ENCODE data around the gene COL6A5.

Gene COL6A5

GRCh38 chr3:130424837-130425236 lies 79.4 kb downstream of the COL6A5 start:
- no peaks in the 10 kb centered on the region for H3K36me3 ChIP-seq (ENCODE audit: control insufficient read depth, insufficient read depth, low read length)
- H3K27me3 ChIP-seq (ENCODE audit: control insufficient read depth, insufficient read depth, low read length): no peaks in the 10 kb centered on the region
- no peaks in the 10 kb centered on the region for H3K79me2 ChIP-seq
- H3K9me3 ChIP-seq (ENCODE audit: control insufficient read depth, low read length): no peaks in the 10 kb centered on the region
- H3K4me1 ChIP-seq: no peaks in the 10 kb centered on the region
- no peak overlapping the region for H3K4me2 ChIP-seq (ENCODE audit: low read length)
- H3K9ac ChIP-seq: no peak overlapping the region
- H3K4me3 ChIP-seq (ENCODE audit: low read depth, low read length): no peak overlapping the region
- no peak overlapping the region for H2AFZ ChIP-seq
- no peak for TF ChIP-seq CTCF (IDR thresholded peaks at IDR 0.05)
- no peak overlapping the region for H3K27ac ChIP-seq

- no peaks in the 10 kb centered on the region for H3K27me3 ChIP-seq (ENCODE audit: control insufficient read depth, insufficient read depth, low read length)
- no peaks in the 10 kb centered on the region for H3K79me2 ChIP-seq
- H3K4me3 ChIP-seq (ENCODE audit: low read depth, low read length): no peak overlapping the region
- H3K4me2 ChIP-seq (ENCODE audit: low read length): no peak overlapping the region
- TF ChIP-seq CTCF (IDR thresholded peaks at IDR 0.05): no peak
- H3K36me3 ChIP-seq (ENCODE audit: control insufficient read depth, insufficient read depth, low read length): no peaks in the 10 kb centered on the region
- no peak overlapping the region for H3K27ac ChIP-seq
- no peak overlapping the region for H3K9ac ChIP-seq
- no peak overlapping the region for H2AFZ ChIP-seq
- no peaks in the 10 kb centered on the region for H3K4me1 ChIP-seq
- H3K9me3 ChIP-seq (ENCODE audit: control insufficient read depth, low read length): no peaks in the 10 kb centered on the region
Measured at GRCh38 chr3:130425484-130425883, 80.0 kb downstream of the COL6A5 start.

- Histone ChIP-seq H3K4me2 (ENCODE audit: low read length) (no peak overlapping the region), H3K4me3 (ENCODE audit: low read depth, low read length) (no peak overlapping the region), H3K27me3 (ENCODE audit: control insufficient read depth, insufficient read depth, low read length) (no peaks in the 10 kb centered on the region), H3K36me3 (ENCODE audit: control insufficient read depth, insufficient read depth, low read length) (no peaks in the 10 kb centered on the region), H3K27ac (no peak overlapping the region), H3K9me3 (ENCODE audit: control insufficient read depth, low read length) (no peaks in the 10 kb centered on the region), H3K4me1 (no peaks in the 10 kb centered on the region), H3K9ac (no peak overlapping the region), H3K79me2 (no peaks in the 10 kb centered on the region), H2AFZ (no peak overlapping the region)
- no peak for TF ChIP-seq CTCF (IDR thresholded peaks at IDR 0.05)
Measured at GRCh38 chr3:130426206-130426605, 80.7 kb downstream of the COL6A5 start.

- Histone ChIP-seq H3K36me3 (ENCODE audit: control insufficient read depth, insufficient read depth, low read length) (no peaks in the 10 kb centered on the region), H3K27me3 (ENCODE audit: control insufficient read depth, insufficient read depth, low read length) (no peaks in the 10 kb centered on the region), H3K4me2 (ENCODE audit: low read length) (no peak overlapping the region), H3K4me1 (no peaks in the 10 kb centered on the region), H3K9ac (no peak overlapping the region), H3K27ac (no peak overlapping the region), H3K79me2 (no peaks in the 10 kb centered on the region), H2AFZ (no peak overlapping the region), H3K4me3 (ENCODE audit: low read depth, low read length) (no peak overlapping the region), H3K9me3 (ENCODE audit: control insufficient read depth, low read length) (no peaks in the 10 kb centered on the region)
- no peak for TF ChIP-seq CTCF (IDR thresholded peaks at IDR 0.05)
Measured at GRCh38 chr3:130428871-130429712, 83.6 kb downstream of the COL6A5 start.

- H3K4me3 ChIP-seq (ENCODE audit: low read depth, low read length): no peak overlapping the region
- no peaks in the 10 kb centered on the region for H3K4me1 ChIP-seq
- no peak overlapping the region for H2AFZ ChIP-seq
- no peak overlapping the region for H3K4me2 ChIP-seq (ENCODE audit: low read length)
- no peaks in the 10 kb centered on the region for H3K27me3 ChIP-seq (ENCODE audit: control insufficient read depth, insufficient read depth, low read length)
- H3K9ac ChIP-seq: no peak overlapping the region
- H3K36me3 ChIP-seq (ENCODE audit: control insufficient read depth, insufficient read depth, low read length): no peaks in the 10 kb centered on the region
- no peak overlapping the region for H3K27ac ChIP-seq
- no peak for TF ChIP-seq CTCF (IDR thresholded peaks at IDR 0.05)
- H3K9me3 ChIP-seq (ENCODE audit: control insufficient read depth, low read length): no peaks in the 10 kb centered on the region
- H3K79me2 ChIP-seq: no peaks in the 10 kb centered on the region
Measured at GRCh38 chr3:130429713-130430023, 84.2 kb downstream of the COL6A5 start.

All from parathyroid adenoma (tissue), 2 donors.